ENCODE data around the gene PUS1.

The PUS1 gene

GRCh38 chr12:131892711-131893604 lies 36.1 kb upstream of the PUS1 start:
- Mint-ChIP-seq H3K27me3 (ENCODE audit: low read depth) (peaks cover 17% of the 10 kb centered on the region), H3K9me3 (no peaks in the 10 kb centered on the region), H3K27ac (no peak overlapping the region), H3K4me1 (no peaks in the 10 kb centered on the region), H3K36me3 (ENCODE audit: low read depth) (peaks cover 4% of the 10 kb centered on the region), H3K4me3 (peak overlapping the region; percentile 66 to 73 (median 67))
- TF ChIP-seq CTCF (IDR thresholded peaks at IDR 0.05; ENCODE audit: unreplicated experiment in 3 of 3) = no peak

- no peak for TF ChIP-seq CTCF (IDR thresholded peaks at IDR 0.05; ENCODE audit: unreplicated experiment in 3 of 3)
- Mint-ChIP-seq H3K27ac (peak overlapping the region in 1 of 3 experiments; percentile 49), H3K4me3 (peak overlapping the region; percentile 66 to 73 (median 67)), H3K36me3 (ENCODE audit: low read depth) (peaks cover 4% of the 10 kb centered on the region), H3K27me3 (ENCODE audit: low read depth) (peaks cover 11% of the 10 kb centered on the region), H3K9me3 (no peaks in the 10 kb centered on the region), H3K4me1 (no peaks in the 10 kb centered on the region)
Measured at GRCh38 chr12:131893605-131894312, 35.3 kb upstream of the PUS1 start.

- H3K36me3 Mint-ChIP-seq (ENCODE audit: low read depth) = peaks cover 4% of the 10 kb centered on the region
- TF ChIP-seq CTCF (IDR thresholded peaks at IDR 0.05; ENCODE audit: unreplicated experiment in 3 of 3) = no peak
- peak within 1 kb of the TSS; percentile 88 to 90 (median 89) for H3K4me3 Mint-ChIP-seq
- H3K4me1 Mint-ChIP-seq = no peaks in the 10 kb centered on the region
- no peaks in the 10 kb centered on the region for H3K9me3 Mint-ChIP-seq
- H3K27me3 Mint-ChIP-seq (ENCODE audit: low read depth) = peaks cover 8% of the 10 kb centered on the region
- peak within 1 kb of the TSS in 2 of 3 experiments; percentile 74 to 89 for H3K27ac Mint-ChIP-seq
Measured at GRCh38 chr12:131894313-131894860, 34.7 kb upstream of the PUS1 start, which contains the start of gene ULK1. ULK1 (plus strand) TSS chr12:131894622; CDS start chr12:131895002, 380 bp downstream.

- Mint-ChIP-seq H3K27me3 (ENCODE audit: low read depth) (peaks cover 1% of the 10 kb centered on the region), H3K4me1 (no peaks in the 10 kb centered on the region), H3K9me3 (no peaks in the 10 kb centered on the region), H3K36me3 (ENCODE audit: low read depth) (peaks cover 6% of the 10 kb centered on the region), H3K27ac (peak overlapping the region in 2 of 3 experiments; percentile 74 to 89), H3K4me3 (peak overlapping the region; percentile 88 to 90 (median 89))
- TF ChIP-seq CTCF (IDR thresholded peaks at IDR 0.05; ENCODE audit: unreplicated experiment in 3 of 3) = no peak
Measured at GRCh38 chr12:131894981-131895639, 34.0 kb upstream of the PUS1 start.

- no peaks in the 10 kb centered on the region for H3K4me1 Mint-ChIP-seq
- H3K4me3 Mint-ChIP-seq = peak overlapping the region; percentile 88 to 90 (median 89)
- peak overlapping the region in 2 of 3 experiments; percentile 74 to 89 for H3K27ac Mint-ChIP-seq
- TF ChIP-seq CTCF (IDR thresholded peaks at IDR 0.05; ENCODE audit: unreplicated experiment in 3 of 3) = no peak
- H3K36me3 Mint-ChIP-seq (ENCODE audit: low read depth) = peaks cover 8% of the 10 kb centered on the region
- H3K27me3 Mint-ChIP-seq (ENCODE audit: low read depth) = no peaks in the 10 kb centered on the region
- H3K9me3 Mint-ChIP-seq = no peaks in the 10 kb centered on the region
Measured at GRCh38 chr12:131895640-131896079, 33.4 kb upstream of the PUS1 start.

All from nephron (organoid).